Activated naive CD8-positive, alpha-beta T cell treated with anti-CD3 and anti-CD28 coated beads for 36 hours (primary cell): ENCODE measurements around the gene MYOG. TPM values are rescaled to one million over a fixed set of nuclear protein-coding genes. Genes with fewer than 3 reads are reported as not detected.

Experiments
- DNase-seq: peaks from one replicate; pipeline ENCODE4 v3.0.0; 2021
- H3K27ac Mint-ChIP-seq: one replicate; pipeline ENCODE4 v1.8.0; 2022; ENCODE audit warnings: mild to moderate bottlenecking, moderate library complexity, mixed read lengths
- H3K27me3 Mint-ChIP-seq: one replicate; pipeline ENCODE4 v1.8.0; 2022; ENCODE audit warnings: mild to moderate bottlenecking, mixed read lengths
- H3K36me3 Mint-ChIP-seq: one replicate; pipeline ENCODE4 v1.8.0; 2021; ENCODE audit warnings: mild to moderate bottlenecking, mixed read lengths
- H3K4me1 Mint-ChIP-seq: one replicate; pipeline ENCODE4 v1.8.0; 2021; ENCODE audit warnings: mixed read lengths
- H3K4me3 Mint-ChIP-seq: one replicate; pipeline ENCODE4 v1.8.0; 2022; ENCODE audit warnings: mild to moderate bottlenecking, moderate library complexity, mixed read lengths
- H3K9me3 Mint-ChIP-seq: one replicate; pipeline ENCODE4 v1.8.0; 2022; ENCODE audit warnings: mixed read lengths
- total RNA-seq, 2 experiments: library from RNA; stranded (reverse); gene quantifications; one replicate each; pipeline ENCODE4 v1.2.3, GENCODE V29; 2021

MYOG gene
- not detected for total RNA-seq

- no peak for DNase-seq
- H3K4me1 Mint-ChIP-seq: no peaks in the 10 kb centered on the region
- no peaks in the 10 kb centered on the region for H3K9me3 Mint-ChIP-seq
- no peaks in the 10 kb centered on the region for H3K27me3 Mint-ChIP-seq
- H3K36me3 Mint-ChIP-seq: no peaks in the 10 kb centered on the region
- H3K4me3 Mint-ChIP-seq: no peak within 1 kb of the TSS
- no peak within 1 kb of the TSS for H3K27ac Mint-ChIP-seq
These were observed at the start of gene MYOG for GRCh38 chr1:203085528-203086406. TSS of gene MYOG (minus strand) at chr1:203086012. CDS start at chr1:203085961, 51 bp downstream.

DNA sequence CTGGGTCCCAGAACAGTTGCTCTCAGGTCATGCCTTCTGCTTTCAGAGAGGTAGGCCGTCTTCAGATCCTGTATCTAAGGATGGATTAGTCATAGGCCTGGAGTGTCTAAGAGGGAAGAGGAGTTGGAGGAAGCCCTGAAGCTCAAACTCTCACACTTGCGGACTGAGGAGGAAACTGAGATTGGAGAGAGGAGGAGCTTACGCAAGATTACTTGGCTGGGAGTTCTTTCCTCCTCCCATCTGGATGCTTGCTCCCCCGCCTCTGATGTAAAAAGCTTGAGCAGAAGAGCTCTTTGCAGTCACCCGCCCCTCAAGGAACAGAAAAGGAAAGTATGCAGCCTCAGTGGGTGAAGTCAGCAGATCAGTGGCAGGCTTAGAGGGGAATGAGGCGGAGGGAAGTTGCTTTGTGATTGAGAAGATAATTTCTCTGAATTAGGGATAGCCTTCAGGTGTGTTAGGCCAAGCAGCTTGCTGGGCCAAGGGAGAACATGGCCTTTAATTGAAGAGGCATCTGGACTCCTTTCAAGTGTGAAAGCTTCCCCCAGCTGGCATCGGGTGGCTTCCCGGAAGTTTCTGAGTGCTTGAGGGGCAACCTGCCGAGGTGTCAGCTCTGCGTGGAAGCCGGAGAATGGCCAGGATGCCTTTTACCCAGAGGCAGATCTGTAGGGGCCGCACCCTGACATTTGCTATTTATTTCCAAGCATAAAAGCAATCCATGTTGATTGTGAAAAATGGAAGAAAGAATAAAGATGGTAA, 48.3 kb upstream of the MYOG start:
- peaks cover 7% of the 10 kb centered on the region for H3K27me3 Mint-ChIP-seq
- H3K36me3 Mint-ChIP-seq: no peaks in the 10 kb centered on the region
- H3K9me3 Mint-ChIP-seq: no peaks in the 10 kb centered on the region
- H3K4me3 Mint-ChIP-seq: no peak overlapping the region
- DNase-seq: no peak
- H3K4me1 Mint-ChIP-seq: peaks cover 2% of the 10 kb centered on the region
- H3K27ac Mint-ChIP-seq: no peak overlapping the region

DNA sequence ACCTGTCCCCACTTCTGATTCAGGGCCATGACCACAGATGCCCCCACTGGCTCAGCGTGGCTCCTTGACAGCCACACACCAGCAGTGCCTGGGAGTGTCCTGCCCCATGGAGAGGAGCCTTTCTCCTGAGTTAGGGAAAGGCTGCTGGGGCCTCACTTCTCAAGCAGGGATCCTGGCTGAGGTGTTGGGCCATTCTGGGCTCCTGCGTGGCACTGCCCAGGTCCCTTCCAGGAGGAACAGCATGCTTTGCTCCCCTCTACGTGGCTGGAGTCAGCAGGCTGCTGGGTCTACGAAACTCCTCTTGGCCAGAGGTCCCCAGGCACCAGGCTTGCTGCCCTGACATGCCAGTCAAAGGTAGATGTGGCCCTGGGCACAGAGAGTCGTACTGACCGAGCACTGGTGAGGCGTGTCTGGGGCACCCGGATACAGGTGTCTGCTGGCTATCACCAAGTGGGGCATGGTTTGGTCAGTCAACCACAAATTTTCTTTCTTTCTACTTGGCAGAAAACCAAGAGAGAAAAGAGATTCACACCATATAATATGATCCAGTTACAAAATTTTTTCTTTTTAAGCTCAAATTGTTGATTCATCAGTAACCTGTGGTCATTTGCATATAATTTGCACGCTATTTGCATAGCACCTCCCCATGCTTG, 45.9 kb upstream of the MYOG start:
- no peak for DNase-seq
- Mint-ChIP-seq H3K9me3 (no peaks in the 10 kb centered on the region), H3K4me1 (peaks cover 4% of the 10 kb centered on the region), H3K36me3 (no peaks in the 10 kb centered on the region), H3K27ac (no peak overlapping the region), H3K4me3 (no peak overlapping the region), H3K27me3 (peaks cover 25% of the 10 kb centered on the region)

GRCh38 chr1:203130358-203130985, 44.7 kb upstream of the MYOG start:
- H3K9me3 Mint-ChIP-seq: no peaks in the 10 kb centered on the region
- peaks cover 2% of the 10 kb centered on the region for H3K4me1 Mint-ChIP-seq
- no peak overlapping the region for H3K27ac Mint-ChIP-seq
- DNase-seq: no peak
- peaks cover 37% of the 10 kb centered on the region for H3K27me3 Mint-ChIP-seq
- no peak overlapping the region for H3K4me3 Mint-ChIP-seq
- no peaks in the 10 kb centered on the region for H3K36me3 Mint-ChIP-seq

DNA sequence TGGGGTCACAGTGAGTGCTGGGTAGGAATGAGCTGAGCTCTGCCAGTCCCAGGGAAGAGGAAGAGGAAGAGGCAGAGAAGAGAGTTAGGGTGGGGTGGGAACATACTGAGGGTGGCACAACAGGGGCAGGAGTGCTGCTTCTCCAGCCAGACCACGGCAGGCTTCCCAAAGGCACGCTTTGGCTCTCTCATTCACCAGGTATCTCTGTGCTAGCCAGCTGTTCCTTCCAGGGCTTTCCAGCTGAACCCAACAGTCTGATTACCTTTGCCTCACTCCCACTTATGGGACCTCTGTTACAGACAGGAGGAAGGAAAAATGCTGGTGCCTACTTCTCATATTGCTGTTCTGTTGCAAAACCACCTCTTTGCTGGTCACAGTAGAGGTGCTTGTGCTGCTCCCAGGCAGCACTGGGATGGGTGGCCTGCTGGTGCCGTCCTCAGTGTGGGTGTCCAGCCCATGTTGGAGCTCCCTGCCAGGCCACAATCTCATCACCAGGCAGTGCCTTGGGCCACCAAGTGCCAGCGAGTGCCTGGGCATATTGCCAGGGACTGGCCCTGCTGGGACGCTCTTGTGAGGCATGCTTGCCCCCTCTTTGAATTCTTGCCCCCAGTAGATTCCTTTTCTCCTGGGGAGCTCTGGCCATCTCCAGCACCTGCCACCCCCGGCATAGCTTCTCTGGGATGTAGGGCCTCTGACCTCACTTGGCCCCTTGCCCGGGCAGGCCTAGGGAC, 43.9 kb upstream of the MYOG start:
- no peak overlapping the region for H3K4me3 Mint-ChIP-seq
- H3K4me1 Mint-ChIP-seq: peaks cover 2% of the 10 kb centered on the region
- no peak for DNase-seq
- peaks cover 45% of the 10 kb centered on the region for H3K27me3 Mint-ChIP-seq
- H3K36me3 Mint-ChIP-seq: no peaks in the 10 kb centered on the region
- no peaks in the 10 kb centered on the region for H3K9me3 Mint-ChIP-seq
- H3K27ac Mint-ChIP-seq: no peak overlapping the region

GRCh38 chr1:203128716-203129500, 43.1 kb upstream of the MYOG start:
- H3K9me3 Mint-ChIP-seq: no peaks in the 10 kb centered on the region
- H3K27ac Mint-ChIP-seq: no peak overlapping the region
- peaks cover 2% of the 10 kb centered on the region for H3K4me1 Mint-ChIP-seq
- H3K27me3 Mint-ChIP-seq: peaks cover 51% of the 10 kb centered on the region
- H3K36me3 Mint-ChIP-seq: no peaks in the 10 kb centered on the region
- no peak for DNase-seq
- no peak overlapping the region for H3K4me3 Mint-ChIP-seq

DNA sequence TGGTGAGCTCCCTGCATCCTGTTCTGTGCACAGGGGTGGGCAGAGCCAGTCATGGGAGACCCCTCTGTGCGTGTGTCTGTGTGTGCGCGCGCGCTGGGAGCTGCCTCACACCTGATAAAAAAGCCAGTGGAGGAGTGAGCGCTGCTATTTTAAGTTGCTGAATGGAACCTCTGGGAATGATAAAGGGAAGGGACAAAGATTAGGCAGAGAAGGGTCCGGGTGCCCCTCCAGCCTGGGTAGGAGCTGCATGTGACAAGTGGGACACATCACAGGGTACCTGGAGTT, 42.6 kb upstream of the MYOG start:
- Mint-ChIP-seq H3K9me3 (no peaks in the 10 kb centered on the region), H3K4me1 (peaks cover 2% of the 10 kb centered on the region), H3K27ac (no peak overlapping the region), H3K27me3 (peaks cover 54% of the 10 kb centered on the region), H3K36me3 (no peaks in the 10 kb centered on the region), H3K4me3 (no peak overlapping the region)
- no peak for DNase-seq

DNA sequence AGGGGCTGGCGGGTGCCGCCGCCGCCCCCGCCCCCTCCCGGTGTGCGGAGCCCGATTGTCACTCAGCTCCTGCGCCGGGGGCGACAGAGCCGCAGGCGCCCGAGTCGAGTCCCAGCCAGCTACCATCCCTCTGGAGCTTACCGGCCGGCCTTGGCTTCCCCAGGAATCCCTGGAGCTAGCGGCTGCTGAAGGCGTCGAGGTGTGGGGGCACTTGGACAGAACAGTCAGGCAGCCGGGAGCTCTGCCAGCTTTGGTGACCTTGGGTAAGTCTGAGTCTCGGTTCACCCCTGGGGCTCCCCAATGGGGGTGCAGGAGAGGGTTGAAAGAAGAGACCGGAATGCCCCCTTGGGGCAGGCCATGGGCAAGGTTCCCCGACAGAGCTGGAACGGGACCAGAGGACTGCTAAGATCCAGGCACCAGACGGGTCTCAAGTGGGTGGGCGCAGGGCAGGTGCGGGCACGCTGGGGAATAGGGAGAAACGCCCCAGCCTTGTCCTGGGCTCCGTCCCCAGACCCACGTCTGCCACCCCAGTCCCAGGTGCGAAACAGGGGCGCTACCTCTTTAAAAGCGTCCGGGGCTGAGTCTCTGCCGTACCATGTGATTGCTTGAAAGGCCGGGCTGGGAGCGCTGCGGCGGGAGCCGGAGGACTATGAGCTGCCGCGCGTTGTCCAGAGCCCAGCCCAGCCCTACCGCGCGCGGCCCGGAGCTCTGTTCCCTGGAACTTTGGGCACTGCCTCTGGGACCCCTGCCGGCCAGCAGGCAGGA, 42.0 kb upstream of the MYOG start, which contains the start of gene ADORA1:
TSS of gene ADORA1 (plus strand) at position 61 of the 765 bp plus-strand sequence. CDS start 1,116 bp downstream, outside the sequence.
- Mint-ChIP-seq H3K27me3 (peaks cover 54% of the 10 kb centered on the region), H3K27ac (no peak within 1 kb of the TSS), H3K36me3 (no peaks in the 10 kb centered on the region), H3K9me3 (no peaks in the 10 kb centered on the region), H3K4me1 (peaks cover 2% of the 10 kb centered on the region), H3K4me3 (no peak within 1 kb of the TSS)
- DNase-seq: peak; percentile 14

GRCh38 chr1:203126866-203127665, 41.3 kb upstream of the MYOG start:
- Mint-ChIP-seq H3K9me3 (no peaks in the 10 kb centered on the region), H3K4me3 (no peak overlapping the region), H3K4me1 (peaks cover 2% of the 10 kb centered on the region), H3K36me3 (no peaks in the 10 kb centered on the region), H3K27me3 (peaks cover 59% of the 10 kb centered on the region), H3K27ac (no peak overlapping the region)
- no peak for DNase-seq

GRCh38 chr1:203126151-203126865, 40.5 kb upstream of the MYOG start:
- Mint-ChIP-seq H3K4me1 (peaks cover 2% of the 10 kb centered on the region), H3K27me3 (peaks cover 64% of the 10 kb centered on the region), H3K27ac (no peak overlapping the region), H3K9me3 (no peaks in the 10 kb centered on the region), H3K36me3 (no peaks in the 10 kb centered on the region), H3K4me3 (no peak overlapping the region)
- no peak for DNase-seq

GRCh38 chr1:203124546-203125317, 38.9 kb upstream of the MYOG start:
- H3K4me3 Mint-ChIP-seq: no peak overlapping the region
- no peaks in the 10 kb centered on the region for H3K9me3 Mint-ChIP-seq
- H3K36me3 Mint-ChIP-seq: no peaks in the 10 kb centered on the region
- DNase-seq: no peak
- H3K27me3 Mint-ChIP-seq: peaks cover 79% of the 10 kb centered on the region
- peaks cover 2% of the 10 kb centered on the region for H3K4me1 Mint-ChIP-seq
- no peak overlapping the region for H3K27ac Mint-ChIP-seq

DNA sequence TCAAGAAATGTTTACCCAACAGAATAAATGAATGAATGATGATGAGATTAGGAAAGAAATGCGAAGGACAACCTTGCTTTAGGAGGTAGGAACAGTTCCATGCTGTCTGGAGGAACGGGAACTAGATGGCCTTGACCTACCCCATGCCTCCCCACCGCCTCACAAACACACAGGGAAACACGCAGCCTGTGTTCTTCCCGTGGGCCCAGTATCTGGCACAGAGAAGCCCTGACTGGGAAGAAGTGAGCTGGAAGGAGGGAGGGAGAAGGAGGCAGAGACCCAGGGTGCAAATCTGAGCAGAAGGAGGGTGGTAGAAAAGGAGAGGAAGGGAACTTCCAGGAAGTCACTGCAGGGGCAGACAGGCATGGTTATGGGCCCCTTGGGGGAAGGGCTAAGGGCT, 38.2 kb upstream of the MYOG start:
- H3K9me3 Mint-ChIP-seq: no peaks in the 10 kb centered on the region
- no peak overlapping the region for H3K4me3 Mint-ChIP-seq
- DNase-seq: no peak

More for the DNA sequence above, 38.2 kb upstream of the MYOG start:
- Mint-ChIP-seq H3K27me3 (peaks cover 82% of the 10 kb centered on the region), H3K27ac (no peak overlapping the region), H3K36me3 (no peaks in the 10 kb centered on the region), H3K4me1 (peaks cover 2% of the 10 kb centered on the region)
